Measurements from ENCODE around the gene ZNF385C. TPM values are rescaled to one million over a fixed set of nuclear protein-coding genes. Genes with fewer than 3 reads are reported as not detected.

ZNF385C gene
- total and polyA plus RNA-seq, 2 of the 13 experiments (the other 11 are each of a cell fraction or from before 2014, with no cell fraction given), result 2.3 to 6.1 TPM

DNA sequence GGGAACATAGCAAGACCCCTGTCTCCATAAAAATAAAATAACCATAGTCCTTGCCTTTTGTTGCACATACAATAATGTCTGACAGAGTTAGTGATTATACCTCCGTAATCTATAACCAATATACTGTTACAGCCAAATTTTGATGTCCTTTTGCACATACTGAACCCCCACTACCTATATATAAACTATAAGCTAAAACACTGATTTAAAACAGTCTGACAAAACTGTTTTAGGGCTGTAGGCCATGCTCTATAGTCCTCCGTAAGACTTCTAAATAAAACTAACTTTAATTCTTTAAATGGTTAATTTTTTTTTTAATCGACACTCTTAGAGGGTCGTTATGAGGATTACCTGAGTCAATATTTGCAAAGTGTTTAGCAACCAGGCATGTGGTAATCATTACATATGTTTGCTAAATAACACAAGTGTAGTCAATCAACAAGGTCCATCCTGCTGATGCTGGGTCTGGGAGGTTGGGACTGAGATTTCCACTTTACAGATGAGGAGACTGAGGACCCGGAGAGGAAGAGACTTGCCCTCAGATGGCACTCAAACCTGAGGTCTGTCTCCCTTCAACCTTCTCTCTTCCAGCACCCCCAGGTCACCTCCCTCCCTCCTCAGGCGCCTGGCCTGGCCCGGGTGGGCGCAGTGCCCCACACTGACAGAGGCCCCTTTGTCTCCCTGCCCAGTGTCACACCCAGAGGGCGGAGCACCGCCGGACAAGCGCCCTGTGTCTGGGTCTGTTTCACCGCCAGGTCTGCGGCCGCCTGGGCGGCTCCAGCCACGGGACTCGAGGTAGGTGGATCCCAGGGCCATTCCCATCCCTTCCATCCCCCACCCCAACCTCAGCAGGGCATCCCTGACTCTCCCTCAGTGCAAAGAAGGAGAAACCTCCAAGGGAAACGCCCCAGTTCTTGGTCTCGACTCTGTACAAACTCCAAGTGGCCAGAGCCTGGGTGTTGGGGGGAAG, 10.3 kb downstream of the ZNF385C start (continued):
- TF ChIP-seq, protein P1, sequence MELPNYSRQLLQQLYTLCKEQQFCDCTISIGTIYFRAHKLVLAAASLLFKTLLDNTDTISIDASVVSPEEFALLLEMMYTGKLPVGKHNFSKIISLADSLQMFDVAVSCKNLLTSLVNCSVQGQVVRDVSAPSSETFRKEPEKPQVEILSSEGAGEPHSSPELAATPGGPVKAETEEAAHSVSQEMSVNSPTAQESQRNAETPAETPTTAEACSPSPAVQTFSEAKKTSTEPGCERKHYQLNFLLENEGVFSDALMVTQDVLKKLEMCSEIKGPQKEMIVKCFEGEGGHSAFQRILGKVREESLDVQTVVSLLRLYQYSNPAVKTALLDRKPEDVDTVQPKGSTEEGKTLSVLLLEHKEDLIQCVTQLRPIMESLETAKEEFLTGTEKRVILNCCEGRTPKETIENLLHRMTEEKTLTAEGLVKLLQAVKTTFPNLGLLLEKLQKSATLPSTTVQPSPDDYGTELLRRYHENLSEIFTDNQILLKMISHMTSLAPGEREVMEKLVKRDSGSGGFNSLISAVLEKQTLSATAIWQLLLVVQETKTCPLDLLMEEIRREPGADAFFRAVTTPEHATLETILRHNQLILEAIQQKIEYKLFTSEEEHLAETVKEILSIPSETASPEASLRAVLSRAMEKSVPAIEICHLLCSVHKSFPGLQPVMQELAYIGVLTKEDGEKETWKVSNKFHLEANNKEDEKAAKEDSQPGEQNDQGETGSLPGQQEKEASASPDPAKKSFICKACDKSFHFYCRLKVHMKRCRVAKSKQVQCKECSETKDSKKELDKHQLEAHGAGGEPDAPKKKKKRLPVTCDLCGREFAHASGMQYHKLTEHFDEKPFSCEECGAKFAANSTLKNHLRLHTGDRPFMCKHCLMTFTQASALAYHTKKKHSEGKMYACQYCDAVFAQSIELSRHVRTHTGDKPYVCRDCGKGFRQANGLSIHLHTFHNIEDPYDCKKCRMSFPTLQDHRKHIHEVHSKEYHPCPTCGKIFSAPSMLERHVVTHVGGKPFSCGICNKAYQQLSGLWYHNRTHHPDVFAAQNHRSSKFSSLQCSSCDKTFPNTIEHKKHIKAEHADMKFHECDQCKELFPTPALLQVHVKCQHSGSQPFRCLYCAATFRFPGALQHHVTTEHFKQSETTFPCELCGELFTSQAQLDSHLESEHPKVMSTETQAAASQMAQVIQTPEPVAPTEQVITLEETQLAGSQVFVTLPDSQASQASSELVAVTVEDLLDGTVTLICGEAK (IDR thresholded peaks at IDR 0.05), result no peak
- TF ChIP-seq, protein P1 (CRISPR knock-in tag; IDR thresholded peaks at IDR 0.05), result no peak
- TF ChIP-seq, protein P2, sequence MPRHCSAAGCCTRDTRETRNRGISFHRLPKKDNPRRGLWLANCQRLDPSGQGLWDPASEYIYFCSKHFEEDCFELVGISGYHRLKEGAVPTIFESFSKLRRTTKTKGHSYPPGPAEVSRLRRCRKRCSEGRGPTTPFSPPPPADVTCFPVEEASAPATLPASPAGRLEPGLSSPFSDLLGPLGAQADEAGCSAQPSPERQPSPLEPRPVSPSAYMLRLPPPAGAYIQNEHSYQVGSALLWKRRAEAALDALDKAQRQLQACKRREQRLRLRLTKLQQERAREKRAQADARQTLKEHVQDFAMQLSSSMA (CRISPR knock-in tag; IDR thresholded peaks at IDR 0.05), result no peak
- TF ChIP-seq, protein P3, sequence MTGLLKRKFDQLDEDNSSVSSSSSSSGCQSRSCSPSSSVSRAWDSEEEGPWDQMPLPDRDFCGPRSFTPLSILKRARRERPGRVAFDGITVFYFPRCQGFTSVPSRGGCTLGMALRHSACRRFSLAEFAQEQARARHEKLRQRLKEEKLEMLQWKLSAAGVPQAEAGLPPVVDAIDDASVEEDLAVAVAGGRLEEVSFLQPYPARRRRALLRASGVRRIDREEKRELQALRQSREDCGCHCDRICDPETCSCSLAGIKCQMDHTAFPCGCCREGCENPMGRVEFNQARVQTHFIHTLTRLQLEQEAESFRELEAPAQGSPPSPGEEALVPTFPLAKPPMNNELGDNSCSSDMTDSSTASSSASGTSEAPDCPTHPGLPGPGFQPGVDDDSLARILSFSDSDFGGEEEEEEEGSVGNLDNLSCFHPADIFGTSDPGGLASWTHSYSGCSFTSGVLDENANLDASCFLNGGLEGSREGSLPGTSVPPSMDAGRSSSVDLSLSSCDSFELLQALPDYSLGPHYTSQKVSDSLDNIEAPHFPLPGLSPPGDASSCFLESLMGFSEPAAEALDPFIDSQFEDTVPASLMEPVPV (CRISPR knock-in tag; IDR thresholded peaks at IDR 0.05), result no peak
- TF ChIP-seq, protein P4, sequence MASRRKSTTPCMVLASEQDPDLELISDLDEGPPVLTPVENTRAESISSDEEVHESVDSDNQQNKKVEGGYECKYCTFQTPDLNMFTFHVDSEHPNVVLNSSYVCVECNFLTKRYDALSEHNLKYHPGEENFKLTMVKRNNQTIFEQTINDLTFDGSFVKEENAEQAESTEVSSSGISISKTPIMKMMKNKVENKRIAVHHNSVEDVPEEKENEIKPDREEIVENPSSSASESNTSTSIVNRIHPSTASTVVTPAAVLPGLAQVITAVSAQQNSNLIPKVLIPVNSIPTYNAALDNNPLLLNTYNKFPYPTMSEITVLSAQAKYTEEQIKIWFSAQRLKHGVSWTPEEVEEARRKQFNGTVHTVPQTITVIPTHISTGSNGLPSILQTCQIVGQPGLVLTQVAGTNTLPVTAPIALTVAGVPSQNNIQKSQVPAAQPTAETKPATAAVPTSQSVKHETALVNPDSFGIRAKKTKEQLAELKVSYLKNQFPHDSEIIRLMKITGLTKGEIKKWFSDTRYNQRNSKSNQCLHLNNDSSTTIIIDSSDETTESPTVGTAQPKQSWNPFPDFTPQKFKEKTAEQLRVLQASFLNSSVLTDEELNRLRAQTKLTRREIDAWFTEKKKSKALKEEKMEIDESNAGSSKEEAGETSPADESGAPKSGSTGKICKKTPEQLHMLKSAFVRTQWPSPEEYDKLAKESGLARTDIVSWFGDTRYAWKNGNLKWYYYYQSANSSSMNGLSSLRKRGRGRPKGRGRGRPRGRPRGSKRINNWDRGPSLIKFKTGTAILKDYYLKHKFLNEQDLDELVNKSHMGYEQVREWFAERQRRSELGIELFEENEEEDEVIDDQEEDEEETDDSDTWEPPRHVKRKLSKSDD (CRISPR knock-in tag; IDR thresholded peaks at IDR 0.05; ENCODE audit: low read depth), result no peak
- 0 out of 2 replicates have a peak, but pooled peaks have one; percentile 24 for TF ChIP-seq AHR (CRISPR knock-in tag; IDR thresholded peaks at IDR 0.05)
- TF ChIP-seq ZNF569 (CRISPR knock-in tag; IDR thresholded peaks at IDR 0.05; ENCODE audit: borderline replicate concordance), result no peak
- no peak for TF ChIP-seq IRX3 (CRISPR knock-in tag; IDR thresholded peaks at IDR 0.05; ENCODE audit: borderline replicate concordance, low read depth)
- TF ChIP-seq, protein P5, sequence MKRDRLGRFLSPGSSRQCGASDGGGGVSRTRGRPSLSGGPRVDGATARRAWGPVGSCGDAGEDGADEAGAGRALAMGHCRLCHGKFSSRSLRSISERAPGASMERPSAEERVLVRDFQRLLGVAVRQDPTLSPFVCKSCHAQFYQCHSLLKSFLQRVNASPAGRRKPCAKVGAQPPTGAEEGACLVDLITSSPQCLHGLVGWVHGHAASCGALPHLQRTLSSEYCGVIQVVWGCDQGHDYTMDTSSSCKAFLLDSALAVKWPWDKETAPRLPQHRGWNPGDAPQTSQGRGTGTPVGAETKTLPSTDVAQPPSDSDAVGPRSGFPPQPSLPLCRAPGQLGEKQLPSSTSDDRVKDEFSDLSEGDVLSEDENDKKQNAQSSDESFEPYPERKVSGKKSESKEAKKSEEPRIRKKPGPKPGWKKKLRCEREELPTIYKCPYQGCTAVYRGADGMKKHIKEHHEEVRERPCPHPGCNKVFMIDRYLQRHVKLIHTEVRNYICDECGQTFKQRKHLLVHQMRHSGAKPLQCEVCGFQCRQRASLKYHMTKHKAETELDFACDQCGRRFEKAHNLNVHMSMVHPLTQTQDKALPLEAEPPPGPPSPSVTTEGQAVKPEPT (CRISPR knock-in tag; IDR thresholded peaks at IDR 0.05; ENCODE audit: low read depth), result no peak
- TF ChIP-seq JUNB (CRISPR knock-in tag; IDR thresholded peaks at IDR 0.05; ENCODE audit: borderline replicate concordance), result no peak
